ENCODE results near the gene EXOSC9. TPM values are rescaled to one million over a fixed set of nuclear protein-coding genes. Genes with fewer than 3 reads are reported as not detected.

Gene EXOSC9
- polyA plus RNA-seq, 1 of the 3 experiments (the other 2 are of a cell fraction) = 38.8 TPM

DNA sequence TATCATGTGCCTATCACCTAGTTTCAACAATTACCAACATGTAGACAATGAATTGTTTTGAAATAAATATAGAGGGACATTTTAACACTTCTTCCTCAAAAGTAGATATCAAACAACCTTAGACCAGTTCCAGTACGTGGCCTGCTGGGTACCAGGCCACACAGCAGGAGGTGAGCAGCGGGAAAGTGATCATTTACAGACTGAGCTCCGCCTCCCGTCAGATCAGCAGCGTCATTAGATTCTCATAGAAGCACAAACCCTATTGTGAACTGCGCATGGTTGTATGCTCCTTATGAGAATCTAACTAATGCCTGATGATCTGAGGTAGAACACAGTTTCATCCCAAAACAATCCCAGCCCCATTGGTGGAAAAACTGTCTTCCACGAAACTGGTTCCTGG lies 62.7 kb downstream of the EXOSC9 start:
- POLR2A ChIA-PET = no interaction called here

More for the DNA sequence above, 62.7 kb downstream of the EXOSC9 start:
- no peak overlapping the region for H3K4me3 ChIP-seq (ENCODE audit: low read depth in 2 of 2, low read length in 1 of 2)
- H2AFZ ChIP-seq (ENCODE audit: low read depth) = no peak overlapping the region
- H3K4me2 ChIP-seq = no peak overlapping the region
- CTCF ChIA-PET = interaction anchor here (1.4 kb wide), 1 partner anchor 28 kb away, joined by 4 read pairs; no protein-coding TSS in a partner anchor
- no peak for DNase-seq
- no peak overlapping the region for H3K9ac ChIP-seq
- peaks cover 61 to 68% of the 10 kb centered on the region in 2 experiments for H3K36me3 ChIP-seq (replicated peaks in 1 of 2; ENCODE audit: control insufficient read depth in 1 of 2, insufficient read depth in 2 of 2, low read length in 1 of 2)
- H3K79me2 ChIP-seq (ENCODE audit: insufficient read depth) = peaks cover 12% of the 10 kb centered on the region
- no peak overlapping the region for H3K27ac ChIP-seq (ENCODE audit: low read depth in 2 of 2, low read length in 1 of 2)
- H3K9me3 ChIP-seq = peaks cover 9% of the 10 kb centered on the region; the same call in 1 of the 2 replicates
- WGBS (ENCODE audit: low lambda C conversion rate) = 97% methylated on average over 7 of the region's 7 CpGs
- no peaks in the 10 kb centered on the region for H3K27me3 ChIP-seq (ENCODE audit: insufficient read depth)
- peaks cover 6% of the 10 kb centered on the region; the same call in 1 of the 2 replicates for H3K9me2 ChIP-seq
- no peak for TF ChIP-seq FOSL2 (IDR thresholded peaks at IDR 0.05; ENCODE audit: borderline replicate concordance, low read depth)
- no peak for TF ChIP-seq TEAD4 (IDR thresholded peaks at IDR 0.05; ENCODE audit: borderline replicate concordance, insufficient read depth)
- no peak for TF ChIP-seq MXI1 (IDR thresholded peaks at IDR 0.05; ENCODE audit: low read depth, low read length)
- TF ChIP-seq, protein P1, sequence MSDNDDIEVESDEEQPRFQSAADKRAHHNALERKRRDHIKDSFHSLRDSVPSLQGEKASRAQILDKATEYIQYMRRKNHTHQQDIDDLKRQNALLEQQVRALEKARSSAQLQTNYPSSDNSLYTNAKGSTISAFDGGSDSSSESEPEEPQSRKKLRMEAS (IDR thresholded peaks at IDR 0.05; ENCODE audit: low read depth) = no peak
- no peak for TF ChIP-seq RCOR1 (IDR thresholded peaks at IDR 0.05; ENCODE audit: low read length)
- TF ChIP-seq MEF2A (IDR thresholded peaks at IDR 0.05; ENCODE audit: borderline replicate concordance, low read depth) = no peak
- no peak for TF ChIP-seq TCF12 (IDR thresholded peaks at IDR 0.05)
- TF ChIP-seq SMC3 (IDR thresholded peaks at IDR 0.05; ENCODE audit: low read depth, low read length) = no peak
- TF ChIP-seq FOXJ3 (CRISPR knock-in tag; IDR thresholded peaks at IDR 0.05) = no peak
- no peak for TF ChIP-seq TAF1 (IDR thresholded peaks at IDR 0.05; ENCODE audit: borderline replicate concordance, low read depth, low read length)
- no peak for TF ChIP-seq EZH2phosphoT487 (IDR thresholded peaks at IDR 0.05; ENCODE audit: borderline replicate concordance, low read depth)
- no peak for TF ChIP-seq YY1 (IDR thresholded peaks at IDR 0.05; ENCODE audit: low read depth)
- no peak for TF ChIP-seq GABPA (IDR thresholded peaks at IDR 0.05; ENCODE audit: low read depth)
- no peak for TF ChIP-seq EP300 (IDR thresholded peaks at IDR 0.05; ENCODE audit: borderline replicate concordance in 1 of 2, low read depth in 1 of 2, low read length in 1 of 2)
- TF ChIP-seq SIN3A (IDR thresholded peaks at IDR 0.05; ENCODE audit: borderline replicate concordance, low read depth, low read length) = no peak
- no peak for TF ChIP-seq NRF1 (IDR thresholded peaks at IDR 0.05; ENCODE audit: low read depth, low read length)
- TF ChIP-seq, protein P2, sequence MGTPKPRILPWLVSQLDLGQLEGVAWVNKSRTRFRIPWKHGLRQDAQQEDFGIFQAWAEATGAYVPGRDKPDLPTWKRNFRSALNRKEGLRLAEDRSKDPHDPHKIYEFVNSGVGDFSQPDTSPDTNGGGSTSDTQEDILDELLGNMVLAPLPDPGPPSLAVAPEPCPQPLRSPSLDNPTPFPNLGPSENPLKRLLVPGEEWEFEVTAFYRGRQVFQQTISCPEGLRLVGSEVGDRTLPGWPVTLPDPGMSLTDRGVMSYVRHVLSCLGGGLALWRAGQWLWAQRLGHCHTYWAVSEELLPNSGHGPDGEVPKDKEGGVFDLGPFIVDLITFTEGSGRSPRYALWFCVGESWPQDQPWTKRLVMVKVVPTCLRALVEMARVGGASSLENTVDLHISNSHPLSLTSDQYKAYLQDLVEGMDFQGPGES (IDR thresholded peaks at IDR 0.05; ENCODE audit: low read depth, low read length) = no peak
- TF ChIP-seq JUND (IDR thresholded peaks at IDR 0.05) = no peak
- TF ChIP-seq RXRA (IDR thresholded peaks at IDR 0.05; ENCODE audit: borderline replicate concordance, low read depth) = no peak
- TF ChIP-seq POLR2AphosphoS5 (IDR thresholded peaks at IDR 0.05; ENCODE audit: low read depth, low read length) = no peak
- H3F3A ChIP-seq (replicated peaks; ENCODE audit: insufficient read depth) = peaks cover 6% of the 10 kb centered on the region
- H4K20me1 ChIP-seq (ENCODE audit: insufficient read depth) = no peaks in the 10 kb centered on the region
- peaks cover 0 to 2% of the 10 kb centered on the region in 2 experiments; a peak in 2 of 4 replicates for H3K4me1 ChIP-seq (ENCODE audit: control insufficient read depth in 1 of 2, insufficient read depth in 2 of 2, low read depth in 1 of 2, low read length in 1 of 2)

Other genes starting within 250 kb of the EXOSC9 start
- gene ANXA5, start 104.3 kb upstream of the EXOSC9 start, polyA plus RNA-seq (2012; rRNA removed) = 379 and 420 TPM in 2 replicates
- 37.2 and 59.1 TPM in 2 replicates for gene SMIM43, start 36.2 kb upstream of the EXOSC9 start, polyA plus RNA-seq (2012; rRNA removed)
- gene CCNA2, start 22.6 kb downstream of the EXOSC9 start, polyA plus RNA-seq (2012; rRNA removed) = 23.0 and 23.8 TPM in 2 replicates
- gene BBS7, start 69.2 kb downstream of the EXOSC9 start, polyA plus RNA-seq (2012; rRNA removed) = 24.3 and 27.3 TPM in 2 replicates
- not detected in 2 replicates for gene TRPC3, start 150.7 kb downstream of the EXOSC9 start, polyA plus RNA-seq (2012; rRNA removed)